Frontal cortex (tissue), 1 donor: ENCODE data around the gene FBXO3. TPM values are rescaled to one million over a fixed set of nuclear protein-coding genes. Genes with fewer than 3 reads are reported as not detected.

Source experiments
- total RNA-seq: library from RNA; depleted of rRNA; stranded (reverse); fragments of >200 nt; gene quantifications from one replicate; pipeline ENCODE4 v1.2.3, GENCODE V29; 2014

The FBXO3 gene
- total RNA-seq, 1 donor from 2014 or later = 90.9 TPM

Other genes starting within 250 kb of the FBXO3 start
- not detected for gene C11orf91, start 73.7 kb downstream of the FBXO3 start, total RNA-seq
- gene CD59, start 38.1 kb downstream of the FBXO3 start, total RNA-seq = 31.4 TPM
- gene LMO2, start 117.6 kb upstream of the FBXO3 start, total RNA-seq = 17.1 TPM